DMS114 treated with DMSO at 0.1 percent for 48 hours (cell line): Measurements from ENCODE around the gene ZNF708.
"Not testable (repeated sequence)": the region's sequence is repeated elsewhere in the genome, so short reads cannot be mapped to it uniquely, and the experiment has no call there.

Experiments
- DNase-seq: peaks from one replicate; lab custom pipeline; 2025; ENCODE audit not compliant: unreplicated experiment; lab: John Stamatoyannopoulos, UW

Gene ZNF708

DNA sequence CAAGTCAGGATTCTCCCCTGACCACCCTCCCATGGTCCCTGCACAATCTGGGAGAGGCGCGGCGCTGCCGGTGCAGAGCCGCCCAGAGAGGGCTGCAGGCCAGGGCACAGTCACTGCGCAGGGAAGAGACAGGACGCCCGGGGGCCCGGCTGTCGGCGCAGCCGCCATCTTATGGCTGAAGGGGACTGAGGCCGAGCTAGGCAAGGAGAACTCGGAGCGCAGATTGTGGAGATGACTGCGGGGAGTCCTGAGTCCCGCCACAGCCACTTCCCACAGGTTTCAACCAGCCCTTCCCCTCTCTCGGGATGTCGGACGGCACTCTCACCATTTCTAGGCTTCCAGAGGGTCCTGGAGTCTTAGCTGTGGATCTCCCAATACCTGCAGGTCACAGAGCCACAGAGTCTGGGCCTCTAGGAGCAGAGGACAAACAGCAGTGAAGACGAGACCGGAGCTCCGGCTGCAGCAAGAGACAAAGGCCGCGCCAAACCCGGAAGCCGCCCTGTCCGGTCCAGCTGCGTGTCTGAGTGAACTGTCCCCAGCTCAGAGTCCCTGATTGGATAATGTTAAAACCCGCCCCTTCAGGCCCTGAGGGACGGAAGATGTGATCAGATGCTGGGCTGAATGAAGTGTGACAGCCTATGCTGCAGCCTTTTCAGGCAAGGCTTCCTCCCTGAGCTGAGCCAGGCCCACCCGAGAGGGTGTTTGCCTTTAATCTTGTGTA is at the start of gene ZNF708:
TSS of gene ZNF708 (minus strand) at position 526 of the 721 bp plus-strand sequence. CDS start at position 328, 198 bp downstream.
- DNase-seq = peak; percentile 87

DNA sequence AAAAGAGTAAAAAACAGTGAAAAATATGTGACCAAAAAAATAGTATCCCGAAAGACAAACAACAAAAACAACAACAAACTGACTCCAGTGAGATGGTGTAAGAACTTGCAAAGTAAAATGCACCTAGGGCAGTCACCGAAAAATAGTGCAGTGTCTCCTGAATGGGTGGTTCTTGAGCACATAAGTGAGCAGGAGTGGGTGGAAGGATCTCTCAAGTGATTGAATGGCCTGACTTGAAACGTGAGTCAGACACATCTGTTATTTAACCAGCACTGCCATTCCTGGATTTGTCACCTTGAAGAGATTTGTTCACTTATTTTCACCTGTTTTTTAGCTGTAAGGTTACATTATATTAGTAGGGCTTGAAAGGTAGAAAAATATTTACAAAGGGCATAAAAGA is 33.1 kb upstream of the ZNF708 start:
- DNase-seq = no peak

DNA sequence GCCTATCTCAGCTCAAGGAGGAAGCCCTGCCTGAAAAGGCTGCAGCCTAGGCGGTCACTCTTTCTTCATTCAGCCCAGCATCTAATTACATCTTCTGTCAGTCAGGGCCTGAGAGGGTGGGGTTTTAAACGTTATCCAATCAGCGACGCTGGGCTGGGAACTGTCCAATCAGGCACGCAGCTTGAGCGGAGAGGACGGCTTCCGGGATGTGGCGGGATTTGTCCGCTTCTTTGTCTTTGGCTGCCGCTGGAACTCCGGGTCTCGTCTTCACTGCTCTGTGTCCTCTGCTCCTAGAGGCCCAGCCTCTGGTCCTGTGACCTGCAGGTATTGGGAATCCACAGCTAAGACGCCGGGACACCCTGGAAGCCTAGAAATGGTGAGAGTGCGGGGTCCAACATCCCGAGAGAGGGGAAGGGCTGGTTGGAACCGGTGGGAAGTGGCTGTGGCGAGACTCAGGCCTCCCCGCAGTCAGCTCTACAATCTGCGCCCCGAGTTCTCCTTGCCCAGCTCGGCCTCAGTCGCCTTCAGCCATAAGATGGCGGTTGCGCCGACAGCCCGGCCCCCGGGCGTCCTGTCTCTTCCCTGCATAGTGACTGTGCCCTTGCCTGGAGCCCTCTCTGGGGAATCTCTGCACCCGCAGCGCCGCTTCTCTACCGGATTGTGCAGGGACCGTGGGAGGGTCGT is 29.7 kb upstream of the ZNF708 start, which contains the start of gene ZNF738:
TSS of gene ZNF738 (plus strand) at position 233 of the 684 bp plus-strand sequence. CDS start at position 374, 141 bp downstream.
- peak; percentile 92 for DNase-seq

GRCh38 chr19:21352830-21353229 is 23.6 kb upstream of the ZNF708 start:
- DNase-seq = no peak

- DNase-seq = not testable (repeated sequence)
These were observed 15.6 kb upstream of the ZNF708 start for GRCh38 chr19:21344841-21345240.

DNA sequence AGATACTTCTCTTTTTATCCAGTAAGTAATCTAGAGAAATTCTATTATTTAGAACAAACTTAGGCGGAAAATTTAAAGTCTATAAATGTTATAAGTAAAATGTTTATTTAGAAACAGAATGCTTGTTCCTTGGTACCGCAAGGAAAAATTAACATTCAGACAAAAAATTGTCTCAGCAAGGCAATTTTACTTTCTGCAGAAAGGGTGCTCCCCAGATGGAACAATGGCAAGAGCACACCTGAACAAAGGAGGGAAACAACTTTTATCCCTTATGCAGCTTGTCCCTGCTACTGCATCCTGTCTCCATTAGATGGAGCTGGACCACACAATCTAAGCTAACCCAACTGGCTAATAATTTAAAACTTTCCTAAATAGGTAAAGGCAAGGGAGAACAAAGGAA is 6.5 kb upstream of the ZNF708 start:
- no peak for DNase-seq

DNA sequence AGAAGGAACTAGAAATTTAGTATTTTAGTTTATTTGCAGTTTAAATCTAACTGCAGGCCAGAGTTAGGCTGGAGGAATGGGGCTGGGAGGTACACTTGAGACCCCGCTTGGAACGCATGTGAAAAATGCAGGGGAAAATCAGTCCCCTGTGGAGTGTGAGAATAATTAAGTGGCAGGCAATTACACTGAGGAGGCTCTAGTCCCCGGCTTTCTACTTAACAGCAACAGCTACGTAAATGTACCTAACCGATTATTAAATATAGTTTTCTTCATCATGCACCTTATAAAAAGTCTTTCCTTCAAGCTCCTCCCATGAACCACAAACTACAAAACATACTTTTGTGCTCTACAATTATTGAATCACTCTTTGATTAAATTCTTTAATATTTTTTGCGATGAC is 804 bp downstream of the ZNF708 start:
- DNase-seq = no peak

DNA sequence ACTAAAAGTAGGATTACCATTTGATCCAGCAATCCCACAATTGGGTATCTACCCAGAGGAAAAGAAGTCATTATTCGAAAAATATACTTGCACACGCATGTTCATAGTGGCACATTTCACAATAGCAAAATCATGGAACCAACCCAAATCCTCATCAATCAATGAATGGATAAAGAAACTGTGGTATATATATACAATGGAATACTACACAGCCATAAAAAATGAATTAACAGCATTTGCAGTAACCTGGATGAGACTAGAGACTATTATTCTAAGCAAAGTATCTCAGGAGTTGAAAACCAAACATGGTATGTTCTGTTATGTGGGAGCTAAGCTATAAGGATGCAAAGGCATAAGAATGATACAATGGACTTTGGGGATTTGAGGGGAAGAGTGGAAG is 3.0 kb downstream of the ZNF708 start:
- DNase-seq = no peak

DNA sequence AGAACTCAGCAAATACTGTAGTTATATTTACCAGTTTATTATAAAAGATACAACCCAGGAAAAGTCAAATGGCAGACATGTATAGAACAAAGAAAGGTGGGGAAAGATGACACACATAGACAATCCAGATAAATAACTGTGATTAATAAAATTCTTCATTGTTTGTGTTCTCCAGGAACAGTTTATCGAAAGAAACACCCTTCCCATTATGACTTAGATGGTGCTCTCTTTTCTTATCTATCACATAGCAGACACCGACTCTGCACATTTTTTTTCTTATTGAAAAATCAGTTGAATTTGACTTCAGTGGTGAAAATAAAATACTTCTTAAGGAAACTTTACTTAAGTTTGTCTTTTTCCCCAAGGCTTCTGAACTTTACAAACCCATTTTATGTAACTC is 6.2 kb downstream of the ZNF708 start:
- DNase-seq = no peak

- DNase-seq = no peak
These were observed 6.7 kb downstream of the ZNF708 start for GRCh38 chr19:21322528-21322927.

DNA sequence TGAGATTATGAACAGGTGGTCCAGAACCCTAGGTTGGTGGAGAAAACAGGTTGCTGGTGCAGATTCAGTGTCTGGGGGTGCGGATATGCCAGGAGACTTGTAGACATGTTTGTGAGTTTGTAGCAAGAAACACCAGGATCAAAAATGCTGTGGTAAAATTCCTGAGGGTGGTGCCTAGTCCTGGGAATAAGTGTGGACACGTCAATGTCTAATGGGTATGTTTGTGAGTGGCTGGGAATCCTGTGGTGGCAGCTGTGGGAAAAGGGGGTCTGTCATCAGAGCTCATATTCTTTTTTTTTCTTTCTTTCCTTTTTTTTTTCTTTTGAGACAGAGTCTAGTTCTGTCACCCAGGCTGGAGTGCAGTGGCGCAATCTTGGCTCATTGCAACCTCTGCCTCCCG is 7.2 kb downstream of the ZNF708 start:
- DNase-seq = no peak

- no peak for DNase-seq
These were observed 8.1 kb downstream of the ZNF708 start for GRCh38 chr19:21321134-21321533.

DNA sequence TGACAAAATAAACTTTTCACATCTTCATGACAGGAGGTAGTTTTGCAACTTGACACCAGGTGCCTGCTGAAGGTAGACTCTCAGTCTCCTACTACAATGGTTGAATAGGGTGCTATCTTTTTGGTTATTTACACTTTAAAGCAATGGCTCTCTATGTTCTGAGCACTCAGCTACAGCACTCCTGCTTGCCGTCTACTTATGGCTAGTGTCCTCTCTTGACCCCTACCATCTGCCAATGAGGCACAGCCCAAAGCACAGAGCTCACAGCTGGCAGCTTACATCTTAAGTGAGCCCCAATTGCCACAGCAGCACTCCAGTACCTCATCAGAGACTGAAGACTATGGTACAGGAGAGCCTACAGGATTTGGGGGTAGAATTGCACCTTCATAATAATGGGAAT is 11.4 kb downstream of the ZNF708 start:
- DNase-seq = no peak

DNA sequence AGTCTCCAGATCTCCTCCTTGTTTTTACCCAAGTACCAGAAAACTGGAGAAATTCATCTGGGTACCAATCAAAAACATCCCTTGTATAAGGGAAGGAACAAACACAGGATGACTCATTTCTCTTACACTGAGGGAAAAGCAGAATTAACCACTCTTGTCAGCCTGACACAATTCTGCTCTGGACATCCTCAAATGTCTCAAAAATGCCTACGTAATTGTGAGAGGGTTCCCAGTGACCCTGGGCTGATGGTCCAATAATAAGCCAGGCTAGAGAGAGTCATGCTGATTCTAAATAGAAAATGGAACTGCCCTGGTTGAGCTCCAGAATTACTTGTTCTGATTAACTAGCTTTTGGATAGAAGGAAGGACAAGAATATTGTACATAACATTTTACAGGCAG is 14.5 kb downstream of the ZNF708 start:
- DNase-seq = no peak

DNA sequence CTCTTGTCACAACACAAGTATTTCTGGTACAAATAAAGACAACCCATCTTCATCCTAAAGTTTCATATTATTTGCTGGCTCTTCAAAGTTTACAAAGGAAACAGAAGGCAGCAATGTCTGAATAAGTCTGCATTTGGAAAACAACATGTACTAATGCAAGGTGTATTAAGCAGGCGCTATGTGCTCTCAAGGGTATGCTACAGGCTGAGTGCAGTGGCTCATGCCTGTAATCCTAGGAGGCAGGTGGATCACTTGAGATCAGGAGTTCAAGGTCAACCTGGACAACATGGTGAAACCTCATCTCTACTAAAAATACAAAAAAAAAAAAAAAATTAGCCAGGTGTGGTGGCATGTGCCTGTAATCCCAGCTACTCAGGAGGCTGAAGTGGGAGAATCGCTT is 16.4 kb downstream of the ZNF708 start:
- not testable (repeated sequence) for DNase-seq

GRCh38 chr19:21308773-21309172 is 20.4 kb downstream of the ZNF708 start:
- DNase-seq = no peak

GRCh38 chr19:21306881-21307479 is 22.2 kb downstream of the ZNF708 start:
- not testable (repeated sequence) for DNase-seq

DNA sequence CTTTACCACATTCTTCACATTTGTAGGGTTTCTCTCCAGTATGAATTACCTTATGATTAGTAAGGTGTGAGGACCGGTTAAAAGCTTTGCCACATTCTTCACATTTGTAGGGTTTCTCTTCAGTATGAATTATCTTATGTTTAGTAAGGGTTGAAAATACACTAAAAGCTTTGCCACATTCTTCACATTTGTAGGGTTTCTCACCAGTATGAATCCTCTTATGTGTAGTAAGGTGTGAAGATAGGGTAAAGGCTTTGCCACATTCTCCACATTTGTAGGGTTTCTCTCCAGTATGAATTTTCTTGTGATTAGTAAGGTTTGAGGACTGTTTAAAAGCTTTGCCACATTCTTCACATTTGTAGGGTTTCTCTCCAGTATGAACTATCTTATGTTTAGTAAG is 35.4 kb downstream of the ZNF708 start:
- not testable (repeated sequence) for DNase-seq

DNA sequence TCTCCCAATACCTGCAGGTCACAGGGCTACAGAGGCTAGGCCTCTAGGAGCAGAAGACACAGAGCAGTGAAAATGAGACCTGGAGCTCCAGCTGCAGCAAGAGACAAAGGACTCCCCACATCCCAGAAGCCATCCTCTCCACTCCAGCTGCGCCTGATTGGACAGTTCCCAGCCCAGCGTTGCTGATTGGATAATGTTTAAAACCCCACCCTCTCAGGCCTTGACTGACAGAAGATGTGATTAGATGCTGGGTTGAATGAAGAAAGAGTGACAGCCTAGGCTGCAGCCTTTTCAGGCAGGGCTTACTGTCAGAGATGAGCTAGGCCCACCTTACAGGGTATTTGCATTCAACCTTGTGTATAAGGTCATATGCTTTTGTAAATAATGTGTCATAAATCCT is 59.4 kb downstream of the ZNF708 start:
- no peak for DNase-seq

DNA sequence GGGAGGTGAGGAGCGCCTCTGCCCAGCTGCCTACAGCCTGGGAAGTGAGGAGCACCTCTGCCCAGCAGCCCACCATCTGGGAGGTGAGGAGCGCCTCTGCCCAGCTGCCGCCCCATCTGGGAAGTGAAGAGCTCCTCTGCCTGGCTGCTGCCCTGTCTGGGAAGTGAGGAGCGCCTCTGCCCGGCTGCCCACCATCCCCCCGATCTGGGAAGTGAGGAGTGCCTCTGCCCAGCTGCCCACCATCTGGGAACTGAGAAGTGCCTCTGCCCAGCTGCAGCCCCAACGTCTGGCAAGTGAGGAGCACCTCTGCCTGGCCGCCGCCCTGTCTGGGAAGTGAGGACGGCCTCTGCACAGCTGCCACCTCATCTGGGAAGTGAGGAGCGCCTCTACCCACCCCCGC is 64.3 kb downstream of the ZNF708 start:
- no peak for DNase-seq

GRCh38 chr19:21264416-21264815 is 64.8 kb downstream of the ZNF708 start:
- DNase-seq = no peak

- DNase-seq = not testable (repeated sequence)
These were observed 68.3 kb downstream of the ZNF708 start for GRCh38 chr19:21260848-21261381.
